ENCODE data around the gene DLGAP3. TPM values are rescaled to one million over a fixed set of nuclear protein-coding genes. Genes with fewer than 3 reads are reported as not detected.

Gene DLGAP3
- total and polyA plus RNA-seq, 9 donors, result 0.05 to 0.62 (median 0.18) TPM

DNA sequence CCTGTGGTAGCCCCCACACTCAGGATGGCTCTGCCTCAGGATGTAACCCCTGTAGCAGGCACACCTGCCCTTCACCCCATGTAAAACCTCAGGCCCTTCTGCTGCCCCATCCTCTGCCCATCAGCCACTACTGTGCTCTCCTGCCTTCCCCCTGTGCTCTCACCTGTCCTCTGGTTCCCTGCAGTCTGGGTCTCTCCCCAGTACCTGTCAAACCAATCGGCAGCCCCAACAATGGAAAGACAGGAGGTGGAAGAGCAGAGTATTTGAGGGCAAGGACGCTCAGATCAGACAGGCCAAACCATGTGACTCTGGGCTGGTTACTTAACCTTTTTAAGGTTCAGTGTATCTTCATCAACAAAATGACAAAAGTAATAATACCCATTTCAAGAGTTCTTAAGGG is 100.8 kb downstream of the DLGAP3 start:
- intact Hi-C loops (cut with DNase I), result loop anchor here in 1 of 4 donors (5.0 kb wide), 1 partner anchor 1416 kb away; no protein-coding TSS in a partner anchor
- H3K9me3 ChIP-seq, result no peaks in the 10 kb centered on the region
- DNase-seq, result no peak
- H3K27me3 ChIP-seq, result no peaks in the 10 kb centered on the region
- TF ChIP-seq EP300 (IDR thresholded peaks at IDR 0.05) (no peak), POLR2A (IDR thresholded peaks at IDR 0.05) (no peak)
- no peak overlapping the region for H3K4me3 ChIP-seq
- H3K27ac ChIP-seq, result no peak overlapping the region
- WGBS, 3 donors, result 76 to 82% (median 78%) methylated on average over 2 of the region's 2 CpGs
- H3K36me3 ChIP-seq, result no peaks in the 10 kb centered on the region
- H3K4me1 ChIP-seq (ENCODE audit: insufficient read depth), result peaks cover 7% of the 10 kb centered on the region

- no peaks in the 10 kb centered on the region for H3K36me3 ChIP-seq
- no peak for DNase-seq
- H3K4me1 ChIP-seq (ENCODE audit: insufficient read depth), result peaks cover 7% of the 10 kb centered on the region
- H3K27ac ChIP-seq, result no peak overlapping the region
- no peaks in the 10 kb centered on the region for H3K9me3 ChIP-seq
- TF ChIP-seq POLR2A (IDR thresholded peaks at IDR 0.05) (no peak), EP300 (IDR thresholded peaks at IDR 0.05) (no peak), CTCF (IDR thresholded peaks at IDR 0.05) (no peak)
- H3K4me3 ChIP-seq, result no peak overlapping the region
- intact Hi-C loops (cut with DNase I), result loop anchor here in 1 of 4 donors (5.0 kb wide), 1 partner anchor 1415 kb away; no protein-coding TSS in a partner anchor
- 73 to 84% (median 83%) methylated on average over 5 of the region's 5 CpGs for WGBS, 3 donors
- no peaks in the 10 kb centered on the region for H3K27me3 ChIP-seq
These were observed 102.0 kb downstream of the DLGAP3 start for GRCh38 chr1:34827341-34827941.

GRCh38 chr1:34825455-34826091 is 103.9 kb downstream of the DLGAP3 start:
- H3K4me1 ChIP-seq (ENCODE audit: insufficient read depth), result peaks cover 7% of the 10 kb centered on the region
- no peaks in the 10 kb centered on the region for H3K27me3 ChIP-seq
- no peaks in the 10 kb centered on the region for H3K9me3 ChIP-seq
- TF ChIP-seq EP300 (IDR thresholded peaks at IDR 0.05) (no peak), POLR2A (IDR thresholded peaks at IDR 0.05) (no peak), CTCF (IDR thresholded peaks at IDR 0.05) (no peak)
- 47 to 77% (median 53%) methylated on average over 6 to 11 of the region's 11 CpGs for whole genome bisulfite sequencing, 3 donors
- intact Hi-C loops (cut with DNase I), result loop anchor here in 1 of 4 donors (5.0 kb wide), 1 partner anchor 1413 kb away; no protein-coding TSS in a partner anchor
- H3K4me3 ChIP-seq, result no peak overlapping the region
- H3K36me3 ChIP-seq, result no peaks in the 10 kb centered on the region
- DNase-seq, result peak in 1 of 5 donors; percentile 41
- H3K27ac ChIP-seq, result no peak overlapping the region

- Histone ChIP-seq H3K4me3 (no peak overlapping the region), H3K4me1 (ENCODE audit: insufficient read depth) (peaks cover 7% of the 10 kb centered on the region), H3K36me3 (no peaks in the 10 kb centered on the region), H3K27ac (no peak overlapping the region), H3K27me3 (no peaks in the 10 kb centered on the region), H3K9me3 (no peaks in the 10 kb centered on the region)
- TF ChIP-seq POLR2A (IDR thresholded peaks at IDR 0.05) (no peak), EP300 (IDR thresholded peaks at IDR 0.05) (no peak), CTCF (IDR thresholded peaks at IDR 0.05) (no peak)
- 84 to 92% (median 87%) methylated on average over 3 of the region's 3 CpGs for WGBS, 3 donors
- no peak for DNase-seq
- intact Hi-C loops (cut with DNase I), result loop anchor here in 1 of 4 donors (5.0 kb wide), 1 partner anchor 1413 kb away; no protein-coding TSS in a partner anchor
These were observed 104.5 kb downstream of the DLGAP3 start for GRCh38 chr1:34824817-34825454.

All from ovary (tissue), 9 donors.